Stimulated activated CD8-positive, alpha-beta memory T cell treated with anti-CD3 and anti-CD28 coated beads, Interleukin-15, amount 100 ng/mL, for 1 hour (primary cell): ENCODE data around the gene ASB2.

Source experiments
- DNase-seq: peaks from one replicate; pipeline ENCODE4 v3.0.0-alpha.2; 2020; ENCODE audit warnings: low read depth

Gene ASB2

DNA sequence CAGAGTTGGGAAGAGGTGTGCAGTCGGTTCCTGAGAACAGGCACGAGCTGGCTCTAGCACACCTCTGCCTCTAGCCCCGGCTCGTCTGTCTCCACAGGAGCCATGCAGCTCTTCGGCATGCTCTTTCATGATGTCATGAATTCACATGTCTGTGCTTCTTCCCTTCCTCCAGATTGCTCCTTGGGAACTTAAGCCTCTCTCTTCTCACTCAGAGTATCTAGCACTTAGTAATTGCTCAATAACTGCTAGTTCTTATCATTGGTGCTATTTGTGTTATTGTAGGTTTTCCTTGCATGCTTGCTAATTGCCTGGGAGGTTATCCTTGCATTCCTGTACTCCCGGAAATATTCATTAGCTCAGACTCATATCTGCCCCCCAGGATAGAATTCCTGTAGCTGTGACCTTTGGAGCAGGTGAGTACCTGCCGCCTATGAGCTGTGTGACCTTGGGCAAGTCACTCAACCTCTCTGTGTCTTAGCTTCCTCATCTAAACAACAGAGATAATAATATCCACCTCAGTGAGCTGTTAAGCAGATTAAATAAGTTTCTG is 29.8 kb downstream of the ASB2 start:
- DNase-seq = no peak

DNA sequence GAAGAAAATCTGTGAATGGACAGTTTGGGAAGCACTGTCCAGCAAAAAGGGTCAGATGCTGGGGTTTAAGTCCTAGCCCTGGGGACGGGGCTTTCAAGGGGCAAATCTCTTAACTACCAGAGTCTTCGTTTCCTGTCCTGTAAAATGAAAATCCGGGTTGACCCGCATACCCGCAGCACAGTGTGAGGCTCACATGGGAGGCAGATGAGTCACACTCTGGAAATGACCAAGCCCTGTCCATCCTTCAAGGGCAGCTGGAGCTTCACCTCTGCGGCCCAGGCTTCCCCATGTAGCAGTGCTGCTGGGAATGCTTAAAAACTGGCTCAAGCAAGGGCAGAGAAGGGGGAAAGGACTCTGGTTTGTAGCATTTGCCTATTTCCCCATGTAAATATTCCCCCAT is 30.3 kb downstream of the ASB2 start:
- no peak for DNase-seq

- no peak for DNase-seq
Measured at GRCh38 chr14:93945070-93945399, 31.3 kb downstream of the ASB2 start.

GRCh38 chr14:93944348-93945069 is 31.9 kb downstream of the ASB2 start:
- no peak for DNase-seq

DNA sequence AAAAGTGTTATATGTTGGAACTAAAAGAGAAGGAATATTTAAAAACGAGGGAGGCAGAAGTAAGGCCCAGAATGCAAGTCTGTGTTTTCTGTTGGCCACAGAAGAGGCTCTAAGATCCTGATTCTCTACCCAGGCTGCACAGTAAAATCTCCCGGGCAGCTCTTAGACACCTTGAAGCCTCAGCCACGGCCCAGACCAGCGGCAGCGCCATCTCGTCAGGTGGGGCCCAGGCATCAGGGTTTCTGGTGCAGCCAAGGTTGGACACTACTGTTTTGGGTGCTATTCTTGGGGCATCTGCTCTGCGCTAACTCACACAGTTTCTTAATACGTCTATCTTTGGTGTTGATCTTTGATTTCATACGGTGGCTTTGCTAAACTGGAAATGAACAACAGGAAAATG is 32.4 kb downstream of the ASB2 start:
- DNase-seq = no peak

DNA sequence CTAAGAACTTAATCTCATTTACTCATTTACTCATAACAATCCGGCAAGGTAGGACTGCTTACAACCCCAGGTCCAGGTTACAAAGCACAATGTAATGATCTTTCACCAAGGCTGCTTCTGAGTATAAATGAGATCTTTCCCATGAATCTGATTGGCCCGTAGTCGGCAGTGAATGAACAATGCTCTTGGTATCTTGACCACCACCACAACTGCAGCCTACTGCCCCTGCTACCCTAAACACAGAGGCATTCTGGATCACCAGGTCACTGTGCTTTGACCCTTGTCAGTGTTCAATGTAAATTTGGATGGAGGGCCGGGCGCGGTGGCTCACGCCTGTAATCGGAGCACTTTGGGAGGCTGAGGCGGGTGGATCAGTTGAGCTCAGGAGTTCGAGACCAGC is 33.3 kb downstream of the ASB2 start:
- DNase-seq = no peak

DNA sequence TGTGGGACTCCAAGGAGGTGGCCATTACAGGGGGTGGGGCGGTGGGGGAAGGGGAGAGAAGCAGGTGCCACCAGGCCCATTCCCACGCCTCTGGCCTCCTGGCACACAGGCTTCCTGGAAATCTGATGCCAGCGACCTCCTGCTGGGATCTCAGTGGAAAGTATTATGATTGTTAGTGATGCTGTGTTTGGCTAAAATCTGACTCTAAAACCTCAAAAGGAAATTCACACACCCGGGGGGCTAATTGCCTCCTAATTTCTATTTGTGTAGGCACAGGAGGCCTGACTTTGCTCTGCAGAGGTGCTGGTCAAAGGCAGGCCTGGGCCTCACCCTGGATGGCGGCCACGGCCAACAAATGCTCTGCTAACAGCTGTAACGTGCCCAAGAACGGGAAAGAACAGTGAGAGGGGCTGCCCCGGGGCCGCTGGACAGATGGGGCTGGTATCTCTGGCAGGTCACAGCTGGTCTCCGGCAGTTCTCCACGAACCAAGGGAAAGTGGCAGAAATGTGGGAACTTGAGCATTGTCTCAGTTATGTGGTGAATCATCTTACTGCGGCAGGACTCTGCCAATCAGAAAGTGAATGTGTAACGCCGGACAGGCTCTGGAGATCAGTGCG is 35.0 kb downstream of the ASB2 start:
- no peak for DNase-seq

GRCh38 chr14:93940437-93940836 is 35.9 kb downstream of the ASB2 start:
- no peak for DNase-seq

GRCh38 chr14:93939304-93940229 is 36.8 kb downstream of the ASB2 start:
- peak; percentile 86 for DNase-seq

- no peak for DNase-seq
Measured at GRCh38 chr14:93938751-93939303, 37.5 kb downstream of the ASB2 start.

DNA sequence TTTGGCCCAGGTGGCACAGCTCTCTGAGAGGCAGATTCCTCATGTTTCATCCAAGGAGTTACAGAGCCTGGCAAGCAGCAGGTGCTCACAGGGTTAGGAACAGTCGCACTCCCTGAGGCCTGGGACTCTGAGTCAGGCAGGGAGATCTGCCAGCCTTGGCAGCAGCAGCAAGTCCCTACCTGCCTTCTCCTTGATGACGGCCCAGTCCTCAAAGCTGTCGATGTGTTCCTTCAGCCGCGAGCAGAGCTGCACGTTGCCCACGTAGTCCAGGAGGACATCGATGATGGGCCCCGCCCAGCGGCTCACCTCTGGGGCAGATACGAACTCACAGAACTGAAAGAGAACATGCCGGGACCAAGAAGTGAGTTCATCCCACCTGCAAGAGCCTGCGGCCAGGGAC is 38.9 kb downstream of the ASB2 start:
- no peak for DNase-seq

GRCh38 chr14:93936926-93937325 is 39.4 kb downstream of the ASB2 start:
- DNase-seq = no peak

DNA sequence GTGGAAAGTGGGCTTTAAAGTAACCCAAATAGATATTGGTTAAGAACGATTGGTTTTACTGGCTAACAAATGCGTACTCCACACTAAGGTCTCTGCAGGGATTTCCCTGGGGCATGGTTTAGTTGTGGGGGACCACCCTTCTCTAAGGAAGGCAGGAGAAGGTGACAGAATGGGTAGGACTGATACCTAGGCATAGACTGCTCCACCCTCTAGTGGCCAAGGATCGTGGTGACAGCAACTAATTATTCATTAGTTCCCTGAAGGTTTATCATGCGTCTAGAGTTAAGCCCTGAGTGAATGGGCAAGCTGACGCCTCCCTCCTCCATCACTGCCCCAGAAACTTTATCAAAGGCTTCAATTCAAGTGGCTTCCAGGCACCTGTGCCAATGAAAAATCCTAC is 40.1 kb downstream of the ASB2 start:
- no peak for DNase-seq

DNA sequence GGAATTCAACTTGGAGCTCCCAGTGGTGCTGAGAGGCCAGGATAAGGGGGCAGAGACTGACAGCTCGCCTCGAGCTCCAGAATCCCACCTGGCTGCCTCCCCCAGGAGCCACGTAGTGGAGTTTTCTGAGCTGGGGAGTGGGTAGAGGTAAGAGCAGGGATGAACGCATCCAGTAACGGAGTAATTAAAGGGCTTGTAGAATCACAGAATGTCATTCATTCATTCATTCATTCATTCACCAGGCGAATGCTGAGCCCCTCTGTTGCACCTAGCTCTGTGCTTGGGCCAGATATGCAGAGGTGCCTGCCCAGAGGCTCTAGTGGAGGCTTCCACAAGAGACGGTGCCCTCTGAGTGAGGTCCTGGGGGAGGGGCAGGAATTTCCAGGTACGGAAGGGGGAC is 41.2 kb downstream of the ASB2 start:
- no peak for DNase-seq

GRCh38 chr14:93932642-93933041 is 43.7 kb downstream of the ASB2 start:
- no peak for DNase-seq

DNA sequence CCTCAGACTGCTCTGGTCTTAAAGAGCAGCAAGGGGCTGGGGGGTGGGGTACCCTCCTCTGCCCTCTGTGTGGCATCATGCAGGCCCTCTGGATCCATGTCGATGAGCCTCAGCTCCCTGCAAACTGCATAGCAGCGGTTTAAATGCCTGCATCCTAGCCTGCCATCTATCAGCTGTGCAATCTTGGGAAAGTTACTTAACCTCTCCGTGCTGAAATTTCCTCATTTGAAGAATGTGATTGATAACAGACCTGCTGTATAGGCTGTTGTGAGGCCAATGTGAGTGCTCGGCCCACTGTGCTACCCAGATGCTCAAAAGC is 45.4 kb downstream of the ASB2 start:
- no peak for DNase-seq

DNA sequence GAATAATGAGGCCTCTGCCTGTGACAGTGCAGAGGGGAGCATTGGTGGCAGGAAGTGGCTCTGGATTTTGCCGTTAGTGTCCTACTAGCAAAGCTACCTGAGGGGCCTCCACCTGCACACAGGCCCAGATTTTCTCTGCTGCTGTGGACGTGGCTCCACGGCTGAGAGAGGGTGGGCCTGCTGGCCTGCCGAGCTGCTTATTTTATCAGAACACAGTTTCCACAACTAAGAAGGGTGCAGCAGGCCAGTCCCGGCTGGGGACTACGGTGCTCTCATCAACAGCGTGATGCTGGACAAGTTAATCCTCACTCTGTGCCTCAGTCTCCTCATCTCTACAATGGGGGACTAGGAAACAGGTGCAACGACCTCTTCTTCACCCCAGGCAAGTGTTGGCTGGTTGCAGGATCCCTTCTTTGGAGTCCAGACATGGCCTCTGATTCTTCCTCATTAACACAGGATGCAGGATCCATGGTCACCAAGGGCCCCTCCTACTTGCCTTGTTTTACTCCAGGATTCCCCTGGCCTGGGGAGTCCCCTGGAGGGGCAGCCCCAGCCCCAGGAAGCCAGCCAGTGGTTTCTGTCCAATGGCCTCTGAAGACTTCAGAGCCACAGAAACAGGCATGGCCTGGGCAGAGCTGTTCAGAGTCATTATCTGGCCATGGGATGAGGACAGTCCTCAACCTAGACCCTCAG is 45.9 kb downstream of the ASB2 start:
- DNase-seq = no peak

- DNase-seq = no peak
Measured at GRCh38 chr14:93929657-93930056, 46.7 kb downstream of the ASB2 start.

GRCh38 chr14:93929048-93929535 is 47.3 kb downstream of the ASB2 start:
- no peak for DNase-seq

- no peak for DNase-seq
Measured at GRCh38 chr14:93928184-93929047, 48.0 kb downstream of the ASB2 start.

GRCh38 chr14:93927800-93928145 is 48.6 kb downstream of the ASB2 start:
- DNase-seq = no peak
